Lower leg skin (tissue), 3 donors: ENCODE data around the gene CARD14.

Source experiments
- CTCF ChIP-seq, 3 donors: fragments of 450-650 bp; IDR thresholded peaks; one replicate each; pipeline ENCODE4 v1.5.1; 2016; ENCODE audit warnings: antibody characterized with exemption in 3 of 3, mild to moderate bottlenecking in 3 of 3, moderate library complexity in 2 of 3
- POLR2A ChIP-seq, 2 donors: fragments of 450-650 bp; IDR thresholded peaks; one replicate each; pipeline ENCODE4 v1.6.1; 2016 to 2017; ENCODE audit warnings: antibody characterized with exemption in 2 of 2, mild to moderate bottlenecking in 1 of 2, moderate library complexity in 1 of 2

DNA sequence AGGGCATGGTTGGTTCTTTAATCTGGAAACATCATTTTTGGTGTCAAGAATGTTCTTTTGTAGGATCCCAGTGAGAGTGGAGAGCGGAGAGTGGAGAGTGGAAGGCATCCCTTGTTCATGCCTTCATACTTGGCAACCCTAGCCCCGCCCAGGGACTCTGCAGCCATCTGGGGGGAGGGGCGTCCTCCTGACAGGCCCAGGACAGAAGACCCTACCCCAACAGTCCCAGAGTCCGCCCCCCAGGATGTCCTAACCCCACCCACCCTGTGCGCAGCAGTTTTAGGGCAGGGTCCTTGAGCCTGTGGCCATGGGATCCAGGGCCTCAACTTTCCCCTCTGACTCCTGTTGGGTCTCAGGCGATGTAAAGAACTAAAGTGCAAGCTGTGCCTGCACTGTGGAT lies 54.9 kb downstream of the CARD14 start:
- TF ChIP-seq CTCF (IDR thresholded peaks at IDR 0.05), result no peak
- no peak for TF ChIP-seq POLR2A (IDR thresholded peaks at IDR 0.05)
